ENCODE results near the gene ZNF563. TPM values are rescaled to one million over a fixed set of nuclear protein-coding genes. Genes with fewer than 3 reads are reported as not detected.

Gene ZNF563
- 2.6 and 3.7 TPM in 2 replicates for total RNA-seq (ENCODE audit: low replicate concordance)

DNA sequence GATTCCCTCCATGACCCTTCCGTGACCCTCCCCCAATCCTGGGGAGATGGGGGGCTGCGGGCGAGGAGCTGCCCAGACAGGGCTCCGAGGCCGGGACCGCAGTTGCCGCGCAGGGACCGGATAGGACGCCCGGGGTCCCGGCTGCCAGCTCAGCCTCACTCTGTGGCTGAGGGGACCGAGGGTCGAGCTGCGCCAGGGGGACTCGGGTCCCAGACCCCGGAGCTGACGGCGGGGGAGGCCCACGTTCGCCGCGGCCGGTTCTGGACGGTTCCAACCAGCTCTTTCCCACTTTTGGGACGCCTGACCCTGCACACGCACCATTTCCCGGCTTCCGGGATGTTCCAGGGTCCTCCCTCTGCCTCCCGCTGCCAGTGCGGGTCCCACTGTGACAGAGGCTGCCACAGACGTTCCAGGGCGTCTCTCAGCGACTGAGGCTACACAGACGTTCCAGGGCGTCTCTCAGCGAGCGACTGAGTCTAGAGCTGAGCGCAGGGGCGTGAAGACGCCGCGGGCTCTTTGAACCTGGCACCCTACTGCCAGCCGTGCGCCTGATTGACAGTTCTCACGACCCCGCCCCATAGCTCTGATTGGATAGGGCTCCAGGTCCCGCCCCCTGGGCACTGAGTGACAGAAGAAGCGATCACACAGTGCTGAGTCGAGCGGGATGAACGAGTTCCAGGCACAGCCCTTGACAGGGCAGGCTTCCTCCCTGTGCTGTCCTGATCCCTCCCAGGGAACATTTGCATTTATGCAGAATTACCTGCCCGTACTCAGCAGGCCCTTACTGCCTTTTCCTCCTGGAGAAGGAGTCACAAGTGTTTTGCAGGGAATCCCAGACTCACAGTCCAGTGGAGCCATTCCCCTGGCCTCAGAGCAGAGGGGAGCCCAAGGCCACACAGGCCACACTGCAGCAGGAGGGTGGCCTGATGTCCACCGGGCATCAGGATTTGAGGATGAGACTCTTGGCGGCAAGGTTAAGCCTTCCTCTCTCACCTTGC is at the start of gene ZNF563:
Gene ZNF563 (minus strand): TSS at position 472 of the 998 bp plus-strand sequence. CDS start 151 bp downstream, at position 321.
- H3K4me2 ChIP-seq: peak within 1 kb of the TSS; percentile 91
- Mint-ChIP-seq H3K27me3 (ENCODE audit: insufficient read depth, low read depth) (peaks cover 3% of the 10 kb centered on the region), H3K36me3 (peaks cover 1% of the 10 kb centered on the region), H3K4me3 (peak within 1 kb of the TSS; percentile 93), H3K4me1 (peaks cover 14% of the 10 kb centered on the region), H3K27ac (no peak within 1 kb of the TSS), H3K9me3 (peaks cover 22% of the 10 kb centered on the region)
- DNase-seq (ENCODE audit: low spot score): peak; percentile 98
- TF ChIP-seq EZH2 (IDR thresholded peaks at IDR 0.05): no peak
- no peak for TF ChIP-seq EZH2phosphoT487 (IDR thresholded peaks at IDR 0.05)
- H3K27ac ChIP-seq: no peak within 1 kb of the TSS
- peaks cover 20% of the 10 kb centered on the region for H3K27me3 ChIP-seq
- H3F3A ChIP-seq (ENCODE audit: low read depth): no peaks in the 10 kb centered on the region
- H3K4me1 ChIP-seq: peaks cover 8% of the 10 kb centered on the region
- H3K9ac ChIP-seq: no peak within 1 kb of the TSS
- no peaks in the 10 kb centered on the region for H3K79me2 ChIP-seq (ENCODE audit: low read depth)
- H3K9me3 ChIP-seq (ENCODE audit: low read depth): no peaks in the 10 kb centered on the region
- H4K20me1 ChIP-seq (ENCODE audit: low read depth): no peaks in the 10 kb centered on the region
- H3K4me3 ChIP-seq: peak within 1 kb of the TSS; percentile 60
- H2AFZ ChIP-seq (replicated peaks): peak within 1 kb of the TSS; percentile 83
- H3K36me3 ChIP-seq: no peaks in the 10 kb centered on the region

DNA sequence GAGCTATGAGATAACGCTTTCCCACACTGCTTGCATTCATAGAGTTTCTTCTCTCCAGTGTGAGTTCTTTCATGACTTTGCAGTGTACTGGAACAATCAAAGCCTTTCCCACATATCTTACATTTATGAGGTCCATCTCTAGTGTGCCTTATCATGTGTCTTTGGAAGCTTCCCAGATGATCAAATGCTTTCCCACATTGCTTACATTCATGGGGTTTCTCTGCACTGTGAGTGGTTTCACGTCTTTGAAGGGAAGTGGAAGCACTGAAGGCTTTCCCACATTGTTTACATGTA is 47.0 kb upstream of the ZNF563 start:
- Histone ChIP-seq H3K4me3 (no peak overlapping the region), H3K4me1 (no peaks in the 10 kb centered on the region), H3K27ac (no peak overlapping the region), H3K9me3 (ENCODE audit: low read depth) (no peaks in the 10 kb centered on the region), H2AFZ (replicated peaks) (no peak overlapping the region), H3K36me3 (no peaks in the 10 kb centered on the region), H3F3A (ENCODE audit: low read depth) (no peaks in the 10 kb centered on the region), H3K27me3 (no peaks in the 10 kb centered on the region), H3K9ac (no peak overlapping the region), H3K4me2 (no peak overlapping the region), H3K79me2 (ENCODE audit: low read depth) (no peaks in the 10 kb centered on the region), H4K20me1 (ENCODE audit: low read depth) (no peaks in the 10 kb centered on the region)
- Mint-ChIP-seq H3K4me1 (no peaks in the 10 kb centered on the region), H3K27ac (no peak overlapping the region), H3K27me3 (ENCODE audit: insufficient read depth, low read depth) (peaks cover 2% of the 10 kb centered on the region), H3K4me3 (no peak overlapping the region), H3K36me3 (peaks cover 18% of the 10 kb centered on the region), H3K9me3 (peaks cover 53% of the 10 kb centered on the region)
- TF ChIP-seq EZH2phosphoT487 (IDR thresholded peaks at IDR 0.05): no peak
- no peak for TF ChIP-seq EZH2 (IDR thresholded peaks at IDR 0.05)
- TF ChIP-seq, protein P1, sequence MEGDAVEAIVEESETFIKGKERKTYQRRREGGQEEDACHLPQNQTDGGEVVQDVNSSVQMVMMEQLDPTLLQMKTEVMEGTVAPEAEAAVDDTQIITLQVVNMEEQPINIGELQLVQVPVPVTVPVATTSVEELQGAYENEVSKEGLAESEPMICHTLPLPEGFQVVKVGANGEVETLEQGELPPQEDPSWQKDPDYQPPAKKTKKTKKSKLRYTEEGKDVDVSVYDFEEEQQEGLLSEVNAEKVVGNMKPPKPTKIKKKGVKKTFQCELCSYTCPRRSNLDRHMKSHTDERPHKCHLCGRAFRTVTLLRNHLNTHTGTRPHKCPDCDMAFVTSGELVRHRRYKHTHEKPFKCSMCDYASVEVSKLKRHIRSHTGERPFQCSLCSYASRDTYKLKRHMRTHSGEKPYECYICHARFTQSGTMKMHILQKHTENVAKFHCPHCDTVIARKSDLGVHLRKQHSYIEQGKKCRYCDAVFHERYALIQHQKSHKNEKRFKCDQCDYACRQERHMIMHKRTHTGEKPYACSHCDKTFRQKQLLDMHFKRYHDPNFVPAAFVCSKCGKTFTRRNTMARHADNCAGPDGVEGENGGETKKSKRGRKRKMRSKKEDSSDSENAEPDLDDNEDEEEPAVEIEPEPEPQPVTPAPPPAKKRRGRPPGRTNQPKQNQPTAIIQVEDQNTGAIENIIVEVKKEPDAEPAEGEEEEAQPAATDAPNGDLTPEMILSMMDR (IDR thresholded peaks at IDR 0.05): no peak
- no peak for DNase-seq (ENCODE audit: low spot score)

DNA sequence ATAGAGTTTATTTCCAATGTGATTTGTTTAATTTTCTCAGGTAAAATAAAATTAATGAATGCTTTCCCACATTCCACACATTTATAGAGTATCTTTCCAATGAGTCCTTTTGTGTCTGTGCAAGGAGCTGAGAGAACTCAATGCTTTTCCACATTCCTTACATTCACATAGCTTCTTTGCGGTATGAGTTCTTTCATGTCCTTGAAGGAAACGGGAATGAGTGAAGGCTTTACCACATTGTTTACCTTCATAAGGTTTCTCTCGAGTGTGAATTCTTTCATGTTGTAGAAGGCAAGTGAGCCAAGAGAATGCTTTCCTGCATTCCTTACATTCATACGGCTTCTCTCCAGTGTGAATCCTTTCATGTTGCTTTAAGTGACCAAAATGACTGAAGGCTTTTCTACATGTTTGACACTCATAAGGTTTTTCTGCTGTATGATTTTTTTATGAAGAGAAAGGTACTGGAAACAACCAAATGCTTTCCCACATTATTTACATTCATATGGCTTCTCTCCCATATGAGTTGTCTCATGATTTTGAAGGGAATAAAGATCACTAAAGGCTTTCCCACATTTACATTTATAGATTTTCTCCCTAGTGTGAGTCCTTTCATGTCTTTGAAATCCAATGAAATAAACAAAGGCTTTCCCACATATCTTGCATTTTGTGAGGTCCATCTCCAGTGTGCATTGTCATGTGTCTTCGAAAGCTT is 46.5 kb upstream of the ZNF563 start:
- H3K9me3 Mint-ChIP-seq: peaks cover 50% of the 10 kb centered on the region

More for the DNA sequence above, 46.5 kb upstream of the ZNF563 start:
- Histone ChIP-seq H2AFZ (replicated peaks) (no peak overlapping the region), H3K9me3 (ENCODE audit: low read depth) (no peaks in the 10 kb centered on the region), H3K4me2 (no peak overlapping the region), H3K79me2 (ENCODE audit: low read depth) (no peaks in the 10 kb centered on the region), H3K27me3 (no peaks in the 10 kb centered on the region), H3K4me3 (no peak overlapping the region), H3F3A (ENCODE audit: low read depth) (no peaks in the 10 kb centered on the region), H3K36me3 (no peaks in the 10 kb centered on the region), H3K27ac (no peak overlapping the region), H3K4me1 (no peaks in the 10 kb centered on the region), H4K20me1 (ENCODE audit: low read depth) (no peaks in the 10 kb centered on the region), H3K9ac (no peak overlapping the region)
- Mint-ChIP-seq H3K36me3 (peaks cover 18% of the 10 kb centered on the region), H3K27me3 (ENCODE audit: insufficient read depth, low read depth) (peaks cover 2% of the 10 kb centered on the region), H3K4me1 (no peaks in the 10 kb centered on the region), H3K4me3 (no peak overlapping the region), H3K27ac (no peak overlapping the region)
- no peak for DNase-seq (ENCODE audit: low spot score)
- TF ChIP-seq EZH2 (IDR thresholded peaks at IDR 0.05): no peak
- TF ChIP-seq, protein P1 (IDR thresholded peaks at IDR 0.05): no peak
